ENCODE measurements around the gene ZNF74. TPM values are rescaled to one million over a fixed set of nuclear protein-coding genes. Genes with fewer than 3 reads are reported as not detected.

ZNF74 gene
- total RNA-seq, 1 experiment from 2014 or later, result 11.1 TPM

- no peak for TF ChIP-seq CTCF (IDR thresholded peaks at IDR 0.05; ENCODE audit: unreplicated experiment)
- CTCF ChIA-PET, result interaction anchor here (1.7 kb wide), 1 partner anchor 40 kb away, joined by 48 read pairs; no protein-coding TSS in a partner anchor
- Mint-ChIP-seq H3K4me1 (ENCODE audit: low read depth, unreplicated experiment) (no peaks in the 10 kb centered on the region), H3K27ac (ENCODE audit: unreplicated experiment) (no peak overlapping the region), H3K36me3 (ENCODE audit: insufficient read depth, unreplicated experiment) (peaks cover 9% of the 10 kb centered on the region), H3K27me3 (ENCODE audit: unreplicated experiment) (no peaks in the 10 kb centered on the region), H3K4me3 (ENCODE audit: low read depth, unreplicated experiment) (no peak overlapping the region), H3K9me3 (ENCODE audit: low read depth, unreplicated experiment) (no peaks in the 10 kb centered on the region)
- intact Hi-C loops (cut with micrococcal nuclease; ENCODE audit: unreplicated experiment), result no loop called here
- no TSS peak for BruUV-seq (replicated peaks)
- no peak for DNase-seq
Observed at GRCh38 chr22:20457506-20458240, 63.7 kb downstream of the ZNF74 start.

Other genes with a start within 250 kb of the ZNF74 start
- gene CCDC188, start 243.1 kb upstream of the ZNF74 start, total RNA-seq (2022), result not detected in 2 replicates
- gene RTN4R, start 125.8 kb upstream of the ZNF74 start, total RNA-seq (2022), result 4.1 and 4.2 TPM in 2 replicates
- 35.0 and 39.6 TPM in 2 replicates for gene DGCR6L, start 74.1 kb upstream of the ZNF74 start, total RNA-seq (2022)
- 0.68 and 0.81 TPM in 2 replicates for gene SCARF2, start 43.7 kb downstream of the ZNF74 start, total RNA-seq (2022)
- gene KLHL22, start 101.6 kb downstream of the ZNF74 start, total RNA-seq (2022), result 26.5 and 28.1 TPM in 2 replicates
- gene MED15, start 113.5 kb downstream of the ZNF74 start, total RNA-seq (2022), result 137 and 144 TPM in 2 replicates